WERI-Rb-1 (cell line): Measurements from ENCODE around the gene TSPAN3.

Experiments
- DNase-seq: peaks from one replicate; pipeline ENCODE4 v3.0.0-alpha.2; 2020
- H3K27ac ChIP-seq: fragments of 250-450 bp; sonication (Bioruptor Pico); 2 replicates; pipeline ENCODE4 v1.5.1; 2020; ENCODE audit warnings: mild to moderate bottlenecking, moderate library complexity
- H3K27me3 ChIP-seq: fragments of 250-450 bp; sonication (Bioruptor Pico); 2 replicates; pipeline ENCODE4 v1.5.1; 2021; ENCODE audit warnings: mild to moderate bottlenecking, low read depth, moderate library complexity; ENCODE audit not compliant: insufficient read depth, severe bottlenecking
- H3K36me3 ChIP-seq: fragments of 250-450 bp; sonication (Bioruptor Pico); 2 replicates; pipeline ENCODE4 v1.5.1; 2020; ENCODE audit warnings: mild to moderate bottlenecking, moderate library complexity
- H3K4me3 ChIP-seq: 2 replicates; pipeline ENCODE4 v1.5.1; 2011; ENCODE audit warnings: low read depth, mild to moderate bottlenecking, control low read depth, low read length
- H3K9me3 ChIP-seq: fragments of 250-450 bp; sonication (Bioruptor Pico); 2 replicates; pipeline ENCODE4 v1.5.1; 2021; ENCODE audit warnings: mild to moderate bottlenecking, moderate library complexity; ENCODE audit not compliant: severe bottlenecking
- TF ChIP-seq, protein P1 (sequence below): IDR thresholded peaks from 2 replicates; pipeline ENCODE4 v1.5.1; 2011; ENCODE audit warnings: low read depth, mild to moderate bottlenecking, control low read depth, inconsistent platforms, low read length

TSPAN3 gene

GRCh38 chr15:77037388-77038209 lies 33.3 kb downstream of the TSPAN3 start:
- no peak for DNase-seq
- TF ChIP-seq, protein P1, sequence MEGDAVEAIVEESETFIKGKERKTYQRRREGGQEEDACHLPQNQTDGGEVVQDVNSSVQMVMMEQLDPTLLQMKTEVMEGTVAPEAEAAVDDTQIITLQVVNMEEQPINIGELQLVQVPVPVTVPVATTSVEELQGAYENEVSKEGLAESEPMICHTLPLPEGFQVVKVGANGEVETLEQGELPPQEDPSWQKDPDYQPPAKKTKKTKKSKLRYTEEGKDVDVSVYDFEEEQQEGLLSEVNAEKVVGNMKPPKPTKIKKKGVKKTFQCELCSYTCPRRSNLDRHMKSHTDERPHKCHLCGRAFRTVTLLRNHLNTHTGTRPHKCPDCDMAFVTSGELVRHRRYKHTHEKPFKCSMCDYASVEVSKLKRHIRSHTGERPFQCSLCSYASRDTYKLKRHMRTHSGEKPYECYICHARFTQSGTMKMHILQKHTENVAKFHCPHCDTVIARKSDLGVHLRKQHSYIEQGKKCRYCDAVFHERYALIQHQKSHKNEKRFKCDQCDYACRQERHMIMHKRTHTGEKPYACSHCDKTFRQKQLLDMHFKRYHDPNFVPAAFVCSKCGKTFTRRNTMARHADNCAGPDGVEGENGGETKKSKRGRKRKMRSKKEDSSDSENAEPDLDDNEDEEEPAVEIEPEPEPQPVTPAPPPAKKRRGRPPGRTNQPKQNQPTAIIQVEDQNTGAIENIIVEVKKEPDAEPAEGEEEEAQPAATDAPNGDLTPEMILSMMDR: no peak
- Histone ChIP-seq H3K4me3 (no peak overlapping the region), H3K9me3 (peaks cover 9% of the 10 kb centered on the region), H3K27ac (no peak overlapping the region), H3K27me3 (no peaks in the 10 kb centered on the region), H3K36me3 (peaks cover 33% of the 10 kb centered on the region)

GRCh38 chr15:77036537-77037387 lies 34.1 kb downstream of the TSPAN3 start:
- no peaks in the 10 kb centered on the region for H3K27me3 ChIP-seq

GRCh38 chr15:77035999-77036471 lies 34.9 kb downstream of the TSPAN3 start:
- Histone ChIP-seq H3K9me3 (peaks cover 9% of the 10 kb centered on the region), H3K36me3 (peaks cover 22% of the 10 kb centered on the region), H3K27ac (no peak overlapping the region), H3K27me3 (no peaks in the 10 kb centered on the region), H3K4me3 (no peak overlapping the region)
- TF ChIP-seq, protein P1: no peak
- DNase-seq: no peak

More at GRCh38 chr15:77036537-77037387, 34.1 kb downstream of the TSPAN3 start:
- DNase-seq: no peak
- peaks cover 9% of the 10 kb centered on the region for H3K9me3 ChIP-seq
- TF ChIP-seq, protein P1: no peak
- no peak overlapping the region for H3K4me3 ChIP-seq
- H3K36me3 ChIP-seq: peaks cover 26% of the 10 kb centered on the region
- H3K27ac ChIP-seq: no peak overlapping the region

DNA sequence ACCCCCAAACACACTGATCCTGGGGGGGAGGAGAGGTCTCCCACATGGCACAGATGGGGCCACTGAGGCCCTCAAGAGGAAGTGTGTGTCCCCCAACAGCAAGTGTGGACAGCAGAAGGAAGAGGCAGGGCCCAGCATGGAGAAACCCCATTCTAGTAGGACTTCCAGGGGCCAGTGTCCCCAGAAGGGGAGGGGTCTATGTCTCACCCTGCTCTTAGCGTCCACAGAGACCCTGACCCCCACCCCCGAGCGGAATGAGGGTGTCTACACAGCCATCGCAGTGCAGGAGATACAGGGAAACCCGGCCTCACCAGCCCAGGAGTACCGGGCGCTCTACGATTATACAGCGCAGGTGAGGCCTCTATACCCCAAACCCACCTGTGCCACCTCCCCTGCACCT lies 35.3 kb downstream of the TSPAN3 start:
- Histone ChIP-seq H3K27ac (no peak overlapping the region), H3K36me3 (peaks cover 18% of the 10 kb centered on the region), H3K27me3 (no peaks in the 10 kb centered on the region), H3K4me3 (no peak overlapping the region), H3K9me3 (peaks cover 9% of the 10 kb centered on the region)
- DNase-seq: no peak
- TF ChIP-seq, protein P1: no peak

DNA sequence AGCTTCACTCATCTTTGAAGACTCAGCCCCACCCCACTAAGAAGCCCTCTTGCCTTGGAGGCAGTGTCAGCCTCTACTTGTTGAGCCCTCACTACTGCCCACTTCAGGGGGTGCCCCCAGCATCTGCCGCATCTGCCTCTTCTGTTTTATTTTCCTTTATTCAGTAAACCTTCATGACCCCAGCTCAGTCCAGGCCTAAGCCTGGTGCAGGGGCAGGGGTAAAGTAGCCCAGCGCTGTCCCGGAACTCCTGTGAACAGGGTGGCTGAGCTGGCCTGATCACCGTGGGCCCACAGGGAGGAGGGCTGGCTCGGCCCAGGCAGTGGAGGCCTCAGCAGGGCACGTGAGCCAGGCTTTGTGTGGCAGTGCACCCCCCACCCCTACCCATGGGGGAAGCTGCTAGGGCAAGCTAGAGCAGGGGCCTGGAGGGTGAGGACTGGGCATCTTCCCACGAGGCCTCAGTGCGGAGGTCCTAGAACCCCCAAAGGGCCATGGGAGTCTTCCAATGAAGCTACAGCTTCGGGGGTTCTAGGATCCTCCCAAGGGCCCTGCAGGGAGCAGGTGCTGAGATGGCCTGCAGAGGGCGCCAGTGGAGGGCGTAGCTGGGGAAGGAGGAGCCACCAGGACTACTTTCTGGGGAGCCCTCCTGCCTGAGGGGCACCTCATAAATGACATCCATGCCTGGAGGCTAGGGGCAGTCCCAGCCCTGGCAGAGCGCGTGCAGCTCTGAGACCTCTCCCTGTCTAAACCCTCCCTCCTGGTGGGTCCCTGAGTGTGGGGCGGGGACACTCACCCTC lies 36.0 kb downstream of the TSPAN3 start:
- Histone ChIP-seq H3K4me3 (no peak overlapping the region), H3K27ac (peak overlapping the region; percentile 35; the same call in 1 of the 2 replicates), H3K9me3 (peaks cover 9% of the 10 kb centered on the region), H3K36me3 (peaks cover 18% of the 10 kb centered on the region), H3K27me3 (no peaks in the 10 kb centered on the region)
- peak; percentile 53 for DNase-seq
- TF ChIP-seq, protein P1: peak; percentile 84
